Upper lobe of right lung (tissue), 1 donor: ENCODE data around the gene UBXN1. TPM values are rescaled to one million over a fixed set of nuclear protein-coding genes. Genes with fewer than 3 reads are reported as not detected.
"Not testable (repeated sequence)": the region's sequence is repeated elsewhere in the genome, so short reads cannot be mapped to it uniquely, and the experiment has no call there.

Experiments
- ATAC-seq: fragments of 200-7000 bp; cut with Tn5 transposase; one replicate; pipeline ENCODE4 v1.9.1; 2020; ENCODE audit warnings: mild to moderate bottlenecking, moderate library complexity
- DNase-seq: peaks from one replicate; pipeline ENCODE4 v3.0.0-alpha.2; 2020
- H3K27ac ChIP-seq: fragments of 200-600 bp; one replicate; pipeline ENCODE4 v1.8.0; 2022
- H3K27me3 ChIP-seq: fragments of 200-600 bp; one replicate; pipeline ENCODE4 v1.8.0; 2022; ENCODE audit warnings: mild to moderate bottlenecking
- H3K36me3 ChIP-seq: fragments of 200-600 bp; one replicate; pipeline ENCODE4 v1.8.0; 2022
- H3K4me1 ChIP-seq: fragments of 200-600 bp; one replicate; pipeline ENCODE4 v1.8.0; 2022
- H3K4me3 ChIP-seq: fragments of 200-600 bp; one replicate; pipeline ENCODE4 v1.8.0; 2022; ENCODE audit warnings: mild to moderate bottlenecking
- H3K9me3 ChIP-seq: fragments of 200-600 bp; one replicate; pipeline ENCODE4 v1.8.0; 2022
- intact Hi-C: fragments of 100-400 bp; cut with DNase I; formaldehyde crosslinking; loops from one replicate; pipeline ENCODE4 v1.11.0; 2022
- total RNA-seq: library from RNA; stranded (reverse); fragmentation: NEBNext Ultra II Directional; extraction: Animal tissue kit (Norgen Biotek cat#: 25700); gene quantifications from one replicate; pipeline ENCODE4 v1.2.1, GENCODE V29; 2021
- TF ChIP-seq, protein P1 (sequence below): fragments of 200-600 bp; IDR thresholded peaks from one replicate; pipeline ENCODE4 v1.8.0; 2022; ENCODE audit warnings: antibody characterized with exemption
- donor health status: DM: no; HTN: yes; CAD: no; lungs with severe emphysema.

The UBXN1 gene
- total RNA-seq, 1 donor from 2014 or later = 95.2 TPM

DNA sequence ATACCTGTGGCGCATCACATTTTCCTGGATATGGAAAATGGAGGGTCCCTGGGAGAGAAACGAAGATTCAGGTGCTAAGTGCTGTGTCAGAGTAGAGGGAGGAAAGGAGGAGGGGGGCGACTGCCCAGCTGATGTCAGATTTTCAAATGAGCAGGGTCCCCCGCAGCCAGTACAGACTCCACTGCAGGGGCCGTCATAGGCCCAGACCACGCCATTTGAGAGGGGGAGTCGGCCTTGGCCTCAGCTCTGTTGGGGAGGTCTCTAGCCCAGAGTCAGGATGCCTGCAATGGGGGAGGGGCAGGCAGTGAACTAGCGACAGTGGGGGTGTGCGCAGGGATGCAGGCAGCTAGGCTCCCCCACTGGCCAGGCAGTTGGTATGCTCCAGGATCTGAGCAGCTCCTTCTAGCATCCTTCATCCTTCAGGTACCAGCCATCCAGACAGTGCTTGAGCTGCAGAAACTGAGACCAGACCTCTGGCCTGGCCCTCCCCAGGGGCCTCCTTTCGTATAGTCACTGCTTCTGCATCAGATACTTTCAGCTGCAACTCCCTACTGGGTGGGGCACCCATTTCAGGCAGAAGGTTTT is 28.5 kb upstream of the UBXN1 start, which contains the start of the genes BSCL2 and GNG3:
Gene BSCL2 (minus strand): TSS at position 148 of the 585 bp plus-strand sequence. CDS start 229 bp downstream, outside the sequence.
Gene GNG3 (plus strand): TSS at position 400 of the 585 bp plus-strand sequence. CDS start 620 bp downstream, outside the sequence.
- DNase-seq (peak; percentile 63), ATAC-seq (no peak)
- peak within 1 kb of the TSS; percentile 99 for H3K27ac ChIP-seq
- H3K9me3 ChIP-seq = no peaks in the 10 kb centered on the region
- peak within 1 kb of the TSS; percentile 92 for H3K4me3 ChIP-seq
- TF ChIP-seq, protein P1, sequence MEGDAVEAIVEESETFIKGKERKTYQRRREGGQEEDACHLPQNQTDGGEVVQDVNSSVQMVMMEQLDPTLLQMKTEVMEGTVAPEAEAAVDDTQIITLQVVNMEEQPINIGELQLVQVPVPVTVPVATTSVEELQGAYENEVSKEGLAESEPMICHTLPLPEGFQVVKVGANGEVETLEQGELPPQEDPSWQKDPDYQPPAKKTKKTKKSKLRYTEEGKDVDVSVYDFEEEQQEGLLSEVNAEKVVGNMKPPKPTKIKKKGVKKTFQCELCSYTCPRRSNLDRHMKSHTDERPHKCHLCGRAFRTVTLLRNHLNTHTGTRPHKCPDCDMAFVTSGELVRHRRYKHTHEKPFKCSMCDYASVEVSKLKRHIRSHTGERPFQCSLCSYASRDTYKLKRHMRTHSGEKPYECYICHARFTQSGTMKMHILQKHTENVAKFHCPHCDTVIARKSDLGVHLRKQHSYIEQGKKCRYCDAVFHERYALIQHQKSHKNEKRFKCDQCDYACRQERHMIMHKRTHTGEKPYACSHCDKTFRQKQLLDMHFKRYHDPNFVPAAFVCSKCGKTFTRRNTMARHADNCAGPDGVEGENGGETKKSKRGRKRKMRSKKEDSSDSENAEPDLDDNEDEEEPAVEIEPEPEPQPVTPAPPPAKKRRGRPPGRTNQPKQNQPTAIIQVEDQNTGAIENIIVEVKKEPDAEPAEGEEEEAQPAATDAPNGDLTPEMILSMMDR = no peak
- peaks cover 21% of the 10 kb centered on the region for H3K36me3 ChIP-seq
- intact Hi-C loops = no loop called here
- peaks cover 39% of the 10 kb centered on the region for H3K4me1 ChIP-seq
- no peaks in the 10 kb centered on the region for H3K27me3 ChIP-seq

DNA sequence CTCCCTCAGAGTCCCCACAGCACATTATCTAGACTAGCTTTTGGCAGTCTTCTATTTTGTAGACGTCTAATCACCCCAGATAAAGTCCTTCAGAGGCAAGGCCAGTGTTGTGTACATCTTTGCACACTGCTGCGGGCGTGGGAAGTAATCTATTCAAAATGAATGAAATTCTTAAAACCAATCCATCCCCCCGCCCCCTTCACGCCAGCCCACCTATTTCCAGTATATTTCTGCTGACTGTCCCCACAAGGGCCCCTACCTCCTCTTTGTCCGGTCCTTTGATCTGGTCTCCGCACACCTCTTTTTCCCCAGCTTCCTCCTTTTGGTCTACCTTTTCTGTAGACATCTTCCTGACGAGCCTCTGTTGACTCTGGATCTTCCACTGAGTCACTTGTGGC is 28.0 kb upstream of the UBXN1 start:
- TF ChIP-seq, protein P1 = no peak
- DNase-seq (no peak), ATAC-seq (no peak)
- intact Hi-C loops = no loop called here
- H3K27me3 ChIP-seq = no peaks in the 10 kb centered on the region
- peaks cover 39% of the 10 kb centered on the region for H3K4me1 ChIP-seq
- H3K27ac ChIP-seq = peak overlapping the region; percentile 95
- H3K9me3 ChIP-seq = no peaks in the 10 kb centered on the region
- peak overlapping the region; percentile 92 for H3K4me3 ChIP-seq
- peaks cover 16% of the 10 kb centered on the region for H3K36me3 ChIP-seq

DNA sequence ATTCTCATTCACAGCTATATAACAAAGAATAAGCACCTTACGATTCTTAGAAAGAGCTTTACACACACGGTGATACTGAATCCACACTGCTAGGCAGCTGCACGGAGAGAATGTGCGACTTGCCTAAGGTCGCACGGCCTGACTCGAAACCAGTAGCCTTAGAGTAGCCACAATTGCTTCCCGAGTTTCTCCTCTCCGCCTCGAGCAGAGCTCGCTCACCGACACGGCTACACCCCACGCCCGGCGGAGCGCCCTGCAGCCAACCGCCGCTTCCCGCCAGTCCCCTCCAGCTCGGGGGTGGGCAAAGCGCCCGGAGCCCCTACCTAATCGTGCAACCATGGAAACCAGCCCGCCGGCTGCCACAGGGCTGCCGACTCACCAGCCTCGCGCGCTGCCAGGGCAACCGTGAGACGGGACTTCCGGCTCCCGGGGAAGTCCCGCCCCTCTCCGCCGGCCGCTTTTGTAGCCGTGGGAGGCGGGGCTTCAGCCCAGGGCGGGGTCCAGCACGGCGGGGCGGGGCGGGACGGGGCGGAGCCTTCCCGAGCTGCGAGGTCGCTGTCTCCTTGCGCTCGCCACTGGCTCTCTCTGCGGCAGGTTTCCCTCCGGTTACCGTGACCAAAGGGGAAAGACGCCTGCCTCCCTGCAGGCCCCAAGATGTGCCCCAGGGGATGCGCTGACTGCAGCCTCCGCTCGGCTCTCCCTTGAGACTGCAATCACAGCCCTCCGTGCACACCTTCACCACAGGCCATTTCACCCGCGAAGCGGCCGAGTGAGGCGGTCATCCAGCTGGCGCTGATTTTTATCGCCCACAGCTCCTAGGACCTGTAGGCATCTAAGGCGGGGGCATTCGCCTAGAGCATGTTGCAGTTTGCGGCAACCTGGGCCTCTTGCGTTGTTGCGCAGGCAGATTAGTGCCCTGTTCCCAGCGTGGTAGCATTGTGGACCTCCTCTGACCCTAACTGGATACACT is 27.3 kb upstream of the UBXN1 start:
- peak; percentile 98 for DNase-seq
- intact Hi-C loops = no loop called here
- Histone ChIP-seq H3K27me3 (no peaks in the 10 kb centered on the region), H3K4me3 (peak overlapping the region; percentile 92), H3K27ac (peak overlapping the region; percentile 95), H3K36me3 (peaks cover 15% of the 10 kb centered on the region), H3K9me3 (no peaks in the 10 kb centered on the region), H3K4me1 (peaks cover 39% of the 10 kb centered on the region)
- TF ChIP-seq, protein P1 = no peak
- peak; percentile 90 for ATAC-seq

GRCh38 chr11:62705413-62705812 is 26.5 kb upstream of the UBXN1 start:
- Histone ChIP-seq H3K4me1 (peaks cover 36% of the 10 kb centered on the region), H3K9me3 (no peaks in the 10 kb centered on the region), H3K27ac (peak overlapping the region; percentile 95), H3K36me3 (peaks cover 15% of the 10 kb centered on the region), H3K27me3 (no peaks in the 10 kb centered on the region), H3K4me3 (peak overlapping the region; percentile 92)
- DNase-seq = peak; percentile 63
- intact Hi-C loops = no loop called here
- no peak for ATAC-seq
- TF ChIP-seq, protein P1 = no peak

GRCh38 chr11:62703921-62704320 is 25.0 kb upstream of the UBXN1 start:
- H3K9me3 ChIP-seq, intact Hi-C loops, H3K27ac ChIP-seq: not testable (repeated sequence)

DNA sequence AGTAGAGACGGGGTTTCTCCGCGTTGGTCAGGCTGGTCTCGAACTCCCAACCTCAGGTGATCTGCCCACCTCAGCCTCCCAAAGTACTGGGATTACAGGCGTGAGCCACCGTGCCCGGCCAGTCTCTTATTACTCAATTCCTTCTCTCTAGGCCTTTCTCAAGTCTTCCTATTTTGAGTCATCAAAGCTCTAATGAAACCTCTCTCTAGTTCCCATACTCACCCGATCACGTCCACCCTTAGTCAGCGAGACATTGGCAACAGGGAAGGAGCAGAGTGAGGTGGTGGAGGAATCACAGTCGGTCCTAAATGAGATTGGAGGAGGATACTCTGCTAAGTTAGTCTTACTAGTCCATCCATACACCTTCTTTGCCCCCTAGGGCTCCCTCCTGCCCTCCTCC is 23.4 kb upstream of the UBXN1 start:
- DNase-seq = peak; percentile 47
- no peaks in the 10 kb centered on the region for H3K9me3 ChIP-seq
- intact Hi-C loops = no loop called here
- H3K27ac ChIP-seq = no peak overlapping the region
- no peaks in the 10 kb centered on the region for H3K27me3 ChIP-seq
- H3K4me1 ChIP-seq = peaks cover 17% of the 10 kb centered on the region
- peak; percentile 3 for ATAC-seq
- TF ChIP-seq, protein P1 = no peak
- peaks cover 13% of the 10 kb centered on the region for H3K36me3 ChIP-seq
- H3K4me3 ChIP-seq = no peak overlapping the region

More at GRCh38 chr11:62703921-62704320, 25.0 kb upstream of the UBXN1 start:
- peaks cover 13% of the 10 kb centered on the region for H3K36me3 ChIP-seq
- H3K4me3 ChIP-seq, H3K27me3 ChIP-seq, ATAC-seq: not testable (repeated sequence)
- peak; percentile 63 for DNase-seq
- H3K4me1 ChIP-seq = peaks cover 29% of the 10 kb centered on the region
